OCI-LY3 (cell line): ENCODE data around the gene CMIP.

ENCODE experiments used
- H2AFZ ChIP-seq: fragments of 200-600, 300-600 bp; shearing (Covaris generic); 2 replicates; pipeline ENCODE4 v1.6.0; 2014; ENCODE audit warnings: antibody characterized with exemption, low read depth, low read length
- H3K27ac ChIP-seq: fragments of 200-600, 300-600 bp; sonication (generic); 2 replicates; pipeline ENCODE4 v1.5.1; 2014; ENCODE audit warnings: mild to moderate bottlenecking, low read length, moderate library complexity, mixed read lengths
- H3K27me3 ChIP-seq: fragments of 200-600, 300-600 bp; sonication (generic); 2 replicates; pipeline ENCODE4 v1.6.1; 2014; ENCODE audit warnings: low read depth, low read length, mixed read lengths
- H3K36me3 ChIP-seq: fragments of 200-600, 300-600 bp; sonication (generic); replicated peaks from 2 replicates; pipeline ENCODE3; 2014; ENCODE audit warnings: low read depth, low read length, mixed read lengths
- H3K4me1 ChIP-seq: fragments of 300-600, 200-600 bp; sonication (generic); 2 replicates; pipeline ENCODE4 v1.6.1; 2014; ENCODE audit warnings: low read length, mixed read lengths
- H3K4me2 ChIP-seq: fragments of 200-600, 300-600 bp; sonication (generic); 2 replicates; pipeline ENCODE4 v1.6.1; 2014; ENCODE audit warnings: low read length, mixed read lengths
- H3K4me3 ChIP-seq: fragments of 300-600, 200-600 bp; sonication (generic); 2 replicates; pipeline ENCODE4 v1.5.1; 2014; ENCODE audit warnings: antibody characterized with exemption, mild to moderate bottlenecking, low read length, moderate library complexity
- H3K79me2 ChIP-seq: fragments of 300-600, 200-600 bp; shearing (Covaris generic); 2 replicates; pipeline ENCODE4 v1.6.1; 2014; ENCODE audit warnings: mild to moderate bottlenecking, low read length, mixed read lengths
- H3K9ac ChIP-seq: fragments of 300-600, 200-600 bp; shearing (Covaris generic); 2 replicates; pipeline ENCODE4 v1.6.0; 2014; ENCODE audit warnings: mild to moderate bottlenecking, low read length, moderate library complexity
- H3K9me3 ChIP-seq: fragments of 200-600, 300-600 bp; shearing (Covaris generic); 2 replicates; pipeline ENCODE4 v1.6.1; 2014; ENCODE audit warnings: low read length, mixed read lengths; ENCODE audit not compliant: insufficient read depth
- H4K20me1 ChIP-seq: fragments of 200-600, 300-600 bp; sonication (generic); 2 replicates; pipeline ENCODE4 v1.6.1; 2016; ENCODE audit warnings: low read length, mixed read lengths; ENCODE audit not compliant: insufficient read depth
- CTCF ChIP-seq: fragments of 200-600, 300-600 bp; sonication (generic); IDR thresholded peaks from 2 replicates; pipeline ENCODE4 v1.5.1; 2014; ENCODE audit warnings: antibody characterized with exemption, low read length, low read depth
- EZH2phosphoT487 ChIP-seq: fragments of 200-600 bp; shearing (Covaris generic); IDR thresholded peaks from 2 replicates; pipeline ENCODE4 v1.6.1; 2018; ENCODE audit warnings: antibody characterized with exemption, mixed run types, low read depth

CMIP gene

GRCh38 chr16:81481207-81481821, 36.7 kb downstream of the CMIP start:
- Histone ChIP-seq H3K36me3 (peaks cover 23% of the 10 kb centered on the region), H3K79me2 (peaks cover 86% of the 10 kb centered on the region), H3K4me3 (peak overlapping the region; percentile 42), H3K27ac (peak overlapping the region; percentile 96), H3K4me1 (peaks cover 62% of the 10 kb centered on the region), H3K9me3 (no peaks in the 10 kb centered on the region), H3K4me2 (peak overlapping the region; percentile 77), H3K27me3 (no peaks in the 10 kb centered on the region), H4K20me1 (peaks cover 9% of the 10 kb centered on the region; the same call in 1 of the 2 replicates), H3K9ac (peak overlapping the region; percentile 76), H2AFZ (no peak overlapping the region)
- TF ChIP-seq CTCF = peak; percentile 21; the same call in 1 of the 2 replicates
- no peak for TF ChIP-seq EZH2phosphoT487

- peaks cover 15% of the 10 kb centered on the region for H4K20me1 ChIP-seq
- H3K27ac ChIP-seq = peak overlapping the region; percentile 96
Measured at GRCh38 chr16:81482329-81483063, 37.9 kb downstream of the CMIP start.

GRCh38 chr16:81483064-81483969, 38.7 kb downstream of the CMIP start:
- Histone ChIP-seq H4K20me1 (peaks cover 20% of the 10 kb centered on the region), H3K36me3 (peaks cover 17% of the 10 kb centered on the region), H3K4me1 (peaks cover 51% of the 10 kb centered on the region), H3K9me3 (no peaks in the 10 kb centered on the region), H3K27me3 (no peaks in the 10 kb centered on the region), H3K9ac (no peak overlapping the region), H3K4me2 (no peak overlapping the region), H2AFZ (no peak overlapping the region), H3K79me2 (peaks cover 86% of the 10 kb centered on the region), H3K27ac (no peak overlapping the region), H3K4me3 (no peak overlapping the region)
- no peak for TF ChIP-seq CTCF
- no peak for TF ChIP-seq EZH2phosphoT487

More at GRCh38 chr16:81482329-81483063, 37.9 kb downstream of the CMIP start:
- H2AFZ ChIP-seq = no peak overlapping the region
- H3K36me3 ChIP-seq = peaks cover 17% of the 10 kb centered on the region
- H3K9ac ChIP-seq = peak overlapping the region; percentile 76; the same call in 1 of the 2 replicates
- H3K4me3 ChIP-seq = peak overlapping the region; percentile 43; the same call in 1 of the 2 replicates
- H3K4me1 ChIP-seq = peaks cover 60% of the 10 kb centered on the region
- H3K79me2 ChIP-seq = peaks cover 88% of the 10 kb centered on the region
- H3K27me3 ChIP-seq = no peaks in the 10 kb centered on the region
- H3K9me3 ChIP-seq = no peaks in the 10 kb centered on the region
- TF ChIP-seq CTCF (no peak), EZH2phosphoT487 (no peak)
- peak overlapping the region; percentile 77 for H3K4me2 ChIP-seq
